Suprapubic skin (tissue), 4 donors: ENCODE results near the gene ZSCAN31. TPM values are rescaled to one million over a fixed set of nuclear protein-coding genes. Genes with fewer than 3 reads are reported as not detected.

ENCODE experiments used
- DNase-seq, 2 donors: peaks; one replicate each; pipeline ENCODE4 v3.0.0-alpha.2; 2019; ENCODE audit warnings: low spot score in 2 of 2
- H3K27ac ChIP-seq: fragments of 200-600 bp; sonication (generic); one replicate; pipeline ENCODE4 v1.5.1; 2019
- H3K27me3 ChIP-seq: fragments of 200-600 bp; sonication (generic); one replicate; pipeline ENCODE4 v1.5.1; 2019
- H3K36me3 ChIP-seq: fragments of 200-600 bp; sonication (generic); one replicate; pipeline ENCODE4 v1.5.1; 2019
- H3K4me1 ChIP-seq: fragments of 200-600 bp; sonication (generic); one replicate; pipeline ENCODE4 v1.5.1; 2019
- H3K4me3 ChIP-seq: fragments of 200-600 bp; sonication (generic); one replicate; pipeline ENCODE4 v1.5.1; 2019; ENCODE audit warnings: mild to moderate bottlenecking
- H3K9me3 ChIP-seq: fragments of 200-600 bp; sonication (generic); one replicate; pipeline ENCODE4 v1.5.1; 2019
- CTCF ChIP-seq, 2 donors: fragments of 200-600 bp in 1 of 2; fragments of 450-650 bp in 1 of 2; sonication (generic) in 1 of 2; IDR thresholded peaks; one replicate each; pipeline ENCODE4 v1.5.1; 2016 to 2019; ENCODE audit warnings: antibody characterized with exemption in 2 of 2, mild to moderate bottlenecking in 1 of 2, moderate library complexity in 1 of 2
- EP300 ChIP-seq: sonication (generic); formaldehyde crosslinking; IDR thresholded peaks from one replicate; pipeline ENCODE4 v1.6.1; 2017; ENCODE audit warnings: antibody characterized with exemption
- POLR2A ChIP-seq, 2 donors: fragments of 450-650 bp; IDR thresholded peaks; one replicate each; pipeline ENCODE4 v1.6.1; 2017; ENCODE audit warnings: antibody characterized with exemption in 2 of 2, mild to moderate bottlenecking in 2 of 2, moderate library complexity in 2 of 2
- POLR2AphosphoS5 ChIP-seq, 3 donors: sonication (generic); formaldehyde crosslinking; IDR thresholded peaks; one replicate each; pipeline ENCODE4 v1.6.1; 2017; ENCODE audit warnings: antibody characterized with exemption in 3 of 3
- WGBS: methylation state at CpG from one replicate; pipeline ENCODE4 v1.1.5; 2018; 5-methylcytosine and 5-hydroxymethylcytosine counted together
- total RNA-seq, 4 donors: library from RNA; depleted of rRNA; stranded (reverse); fragments of >200 nt; gene quantifications; one replicate each; pipeline ENCODE4 v1.1.0, GENCODE V29; 2016

ZSCAN31 gene
- total RNA-seq, 4 donors from 2014 or later, result 2.8 to 11.3 (median 10.7) TPM

DNA sequence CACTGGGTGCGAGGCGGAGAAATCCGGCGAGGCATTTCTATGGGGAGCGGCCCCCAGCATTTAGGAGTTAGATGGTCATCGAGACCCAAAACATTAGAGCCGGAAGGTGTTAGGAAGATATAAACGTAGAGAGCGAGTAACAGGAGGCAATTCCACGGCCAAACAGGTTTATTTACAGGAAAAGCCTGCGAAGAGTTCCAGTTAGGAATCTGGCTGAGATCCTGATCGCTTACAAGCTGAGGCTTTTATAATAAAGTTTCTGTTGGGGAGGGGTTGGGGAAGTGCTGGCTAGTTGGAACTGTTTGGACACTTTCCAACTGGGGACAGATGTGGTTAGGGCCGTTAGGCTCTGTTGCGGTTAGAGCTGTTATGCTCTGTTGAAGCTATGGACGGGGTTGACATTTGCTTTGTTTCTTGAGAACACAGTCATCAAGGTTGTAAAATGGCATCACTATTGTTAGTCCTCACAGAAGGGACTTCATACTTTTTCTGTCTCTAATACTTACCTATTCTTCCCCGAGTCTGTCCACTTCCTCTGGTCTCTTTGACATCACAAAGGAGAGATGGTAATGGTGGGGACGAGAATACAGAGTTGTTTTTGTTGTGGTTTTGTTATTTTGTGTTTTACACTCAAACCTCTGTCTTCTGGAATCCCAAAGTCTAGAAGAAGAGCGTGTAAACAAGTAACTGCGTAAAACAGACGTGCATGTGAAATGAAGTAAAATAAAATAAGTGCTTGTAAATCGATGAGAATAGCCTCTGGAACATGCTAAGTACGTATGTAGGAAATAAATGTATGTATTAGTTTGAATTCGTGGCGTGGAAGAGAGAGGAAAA lies 554 bp upstream of the ZSCAN31 start:
- no peaks in the 10 kb centered on the region for H3K36me3 ChIP-seq
- TF ChIP-seq CTCF (IDR thresholded peaks at IDR 0.05) (no peak), EP300 (no peak), POLR2A (IDR thresholded peaks at IDR 0.05) (no peak), POLR2AphosphoS5 (IDR thresholded peaks at IDR 0.05) (no peak)
- WGBS, result 12% methylated on average over 23 of the region's 24 CpGs
- no peaks in the 10 kb centered on the region for H3K9me3 ChIP-seq
- H3K4me3 ChIP-seq, result peak overlapping the region; percentile 92
- peak overlapping the region; percentile 94 for H3K27ac ChIP-seq
- DNase-seq, result no peak
- peaks cover 15% of the 10 kb centered on the region for H3K4me1 ChIP-seq
- no peaks in the 10 kb centered on the region for H3K27me3 ChIP-seq

DNA sequence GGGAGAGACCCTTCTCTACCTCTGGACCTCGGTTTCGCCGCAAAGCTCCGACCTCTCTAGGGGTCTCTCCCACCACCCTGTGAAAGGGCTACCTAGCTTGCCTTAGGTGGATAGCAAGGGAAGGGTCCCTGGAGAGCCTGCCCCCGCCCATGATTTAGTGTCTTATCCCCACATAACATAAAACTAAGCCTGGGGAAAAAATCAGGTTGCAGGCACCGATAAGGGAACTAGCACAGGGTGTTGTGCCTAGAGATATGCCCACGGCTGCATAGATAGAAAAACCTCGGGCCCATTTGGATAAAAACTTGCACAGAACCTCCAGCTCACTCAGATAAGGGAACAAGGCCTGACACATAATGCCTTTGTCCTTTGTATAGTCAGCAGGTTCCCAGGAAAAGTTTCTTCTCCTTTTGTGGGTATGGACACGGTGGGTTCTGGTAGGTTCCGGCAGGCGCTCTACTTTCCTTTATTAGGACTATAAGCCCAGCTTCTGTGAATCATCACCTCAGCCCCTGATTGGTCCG lies 846 bp downstream of the ZSCAN31 start:
- Histone ChIP-seq H3K9me3 (no peaks in the 10 kb centered on the region), H3K4me1 (peaks cover 15% of the 10 kb centered on the region), H3K36me3 (no peaks in the 10 kb centered on the region), H3K4me3 (peak overlapping the region; percentile 92), H3K27ac (peak overlapping the region; percentile 94), H3K27me3 (no peaks in the 10 kb centered on the region)
- TF ChIP-seq POLR2A (IDR thresholded peaks at IDR 0.05) (no peak), POLR2AphosphoS5 (IDR thresholded peaks at IDR 0.05) (no peak), CTCF (IDR thresholded peaks at IDR 0.05) (no peak), EP300 (no peak)
- 33% methylated on average over 12 of the region's 12 CpGs for WGBS
- DNase-seq, result no peak

DNA sequence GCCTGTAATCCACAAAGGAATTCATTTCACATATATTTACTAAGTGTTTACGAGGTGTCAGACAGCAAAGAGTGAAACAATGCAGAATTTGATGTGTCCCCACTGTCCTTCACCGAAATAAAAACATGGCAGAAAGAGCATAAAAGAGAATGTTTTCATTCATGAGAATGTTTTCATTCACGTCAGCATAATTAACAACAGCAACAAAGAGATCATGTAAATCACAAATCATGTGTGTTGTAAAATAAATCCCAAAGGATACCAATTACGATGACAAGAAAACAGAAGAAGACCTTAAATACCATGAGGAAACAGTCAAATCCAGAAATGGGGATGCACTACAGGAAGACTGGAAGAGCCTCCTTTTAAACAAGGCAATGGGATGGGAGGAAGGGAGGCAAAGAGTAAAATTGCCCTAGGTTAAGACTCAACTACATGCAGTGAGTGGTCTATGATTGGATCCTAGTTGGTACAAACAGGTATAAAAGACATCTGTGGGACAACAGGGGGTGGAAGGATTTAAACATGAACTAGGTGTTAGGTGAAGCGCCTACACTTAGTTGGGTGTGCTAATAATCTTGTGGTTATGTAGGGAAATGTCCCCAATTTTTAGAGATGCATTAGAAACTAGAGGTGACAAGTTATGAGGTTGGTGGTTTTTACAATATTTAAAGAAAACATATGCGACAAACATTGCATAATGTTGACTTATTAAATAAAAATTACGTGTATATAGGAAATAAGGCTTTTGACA lies 1.5 kb downstream of the ZSCAN31 start:
- Histone ChIP-seq H3K4me1 (peaks cover 15% of the 10 kb centered on the region), H3K4me3 (no peak overlapping the region), H3K27me3 (no peaks in the 10 kb centered on the region), H3K27ac (peak overlapping the region; percentile 94), H3K36me3 (no peaks in the 10 kb centered on the region), H3K9me3 (no peaks in the 10 kb centered on the region)
- 71% methylated on average over 7 of the region's 7 CpGs for WGBS
- no peak for DNase-seq
- TF ChIP-seq CTCF (IDR thresholded peaks at IDR 0.05), result no peak
- TF ChIP-seq POLR2AphosphoS5 (IDR thresholded peaks at IDR 0.05), result no peak
- TF ChIP-seq POLR2A (IDR thresholded peaks at IDR 0.05), result no peak
- no peak for TF ChIP-seq EP300

DNA sequence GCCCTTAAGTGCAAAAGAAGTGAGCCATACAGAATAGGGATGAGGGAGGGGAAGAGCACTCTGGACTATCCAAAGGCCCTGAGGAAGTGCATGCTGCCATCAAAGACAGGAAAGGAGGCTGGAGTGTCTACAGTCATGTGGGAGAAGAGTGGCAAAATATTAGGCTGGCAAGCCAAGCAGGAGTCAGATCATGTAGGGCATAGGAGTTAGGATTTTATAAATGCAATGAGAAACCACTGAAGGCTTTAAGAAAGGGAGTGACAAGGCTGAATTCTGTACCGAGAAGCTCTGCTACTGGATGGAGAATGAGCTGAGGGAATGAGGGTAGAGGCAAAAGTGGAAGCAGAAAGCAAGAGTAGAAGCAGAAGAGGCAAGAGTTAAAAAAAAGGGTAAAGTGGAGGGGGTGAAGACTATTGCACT lies 2.3 kb downstream of the ZSCAN31 start:
- no peak for DNase-seq
- Histone ChIP-seq H3K27me3 (no peaks in the 10 kb centered on the region), H3K4me3 (no peak overlapping the region), H3K36me3 (no peaks in the 10 kb centered on the region), H3K4me1 (peaks cover 15% of the 10 kb centered on the region), H3K27ac (no peak overlapping the region), H3K9me3 (no peaks in the 10 kb centered on the region)
- 74% methylated on average over 1 of the region's 1 CpG for WGBS
- TF ChIP-seq POLR2AphosphoS5 (IDR thresholded peaks at IDR 0.05), result no peak
- TF ChIP-seq CTCF (IDR thresholded peaks at IDR 0.05), result no peak
- no peak for TF ChIP-seq POLR2A (IDR thresholded peaks at IDR 0.05)
- TF ChIP-seq EP300, result no peak

GRCh38 chr6:28333047-28333446 lies 2.9 kb downstream of the ZSCAN31 start:
- DNase-seq, result no peak
- TF ChIP-seq CTCF (IDR thresholded peaks at IDR 0.05) (no peak), EP300 (no peak), POLR2AphosphoS5 (IDR thresholded peaks at IDR 0.05) (no peak), POLR2A (IDR thresholded peaks at IDR 0.05) (no peak)
- H3K4me3 ChIP-seq, result no peak overlapping the region
- H3K4me1 ChIP-seq, result peaks cover 15% of the 10 kb centered on the region
- H3K27me3 ChIP-seq, result no peaks in the 10 kb centered on the region
- no peaks in the 10 kb centered on the region for H3K9me3 ChIP-seq
- WGBS, result 91% methylated on average over 2 of the region's 2 CpGs
- no peaks in the 10 kb centered on the region for H3K36me3 ChIP-seq
- no peak overlapping the region for H3K27ac ChIP-seq
